Peyer's patch (tissue), 4 donors: ENCODE results near the gene NCF2.

Experiments
- POLR2A ChIP-seq, 2 donors: fragments of 450-650 bp; IDR thresholded peaks; one replicate each; pipeline ENCODE4 v1.5.1; 2017; ENCODE audit warnings: antibody characterized with exemption in 2 of 2, mild to moderate bottlenecking in 2 of 2, moderate library complexity in 2 of 2
- TF ChIP-seq, protein P1 (sequence below), 6 experiments: fragments of 450-650 bp in 4 of 6; fragments of 200-600 bp in 2 of 6; sonication (generic) in 1 of 6; IDR thresholded peaks; one replicate each; pipeline ENCODE4 v1.5.1; 2017 to 2019; ENCODE audit warnings: antibody characterized with exemption in 6 of 6, mild to moderate bottlenecking in 3 of 6, moderate library complexity in 1 of 6

DNA sequence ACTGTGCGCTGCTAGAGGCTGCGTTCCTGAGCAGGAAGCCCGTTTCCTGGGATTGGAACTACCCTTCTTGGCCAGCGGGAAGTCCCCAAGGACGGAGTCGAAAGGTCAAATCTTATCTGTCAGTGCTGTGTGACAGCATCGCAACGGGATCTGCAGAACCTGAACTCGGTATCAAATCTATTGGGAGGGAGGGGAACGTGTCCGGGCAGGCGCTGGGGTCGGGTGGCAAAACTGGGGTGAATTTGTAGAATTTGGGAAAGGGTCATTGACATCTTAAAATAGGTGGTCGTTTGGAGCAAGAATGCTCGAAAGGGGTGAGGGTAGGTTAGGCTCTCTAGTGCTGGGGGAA is 46.0 kb upstream of the NCF2 start:
- TF ChIP-seq, protein P1, sequence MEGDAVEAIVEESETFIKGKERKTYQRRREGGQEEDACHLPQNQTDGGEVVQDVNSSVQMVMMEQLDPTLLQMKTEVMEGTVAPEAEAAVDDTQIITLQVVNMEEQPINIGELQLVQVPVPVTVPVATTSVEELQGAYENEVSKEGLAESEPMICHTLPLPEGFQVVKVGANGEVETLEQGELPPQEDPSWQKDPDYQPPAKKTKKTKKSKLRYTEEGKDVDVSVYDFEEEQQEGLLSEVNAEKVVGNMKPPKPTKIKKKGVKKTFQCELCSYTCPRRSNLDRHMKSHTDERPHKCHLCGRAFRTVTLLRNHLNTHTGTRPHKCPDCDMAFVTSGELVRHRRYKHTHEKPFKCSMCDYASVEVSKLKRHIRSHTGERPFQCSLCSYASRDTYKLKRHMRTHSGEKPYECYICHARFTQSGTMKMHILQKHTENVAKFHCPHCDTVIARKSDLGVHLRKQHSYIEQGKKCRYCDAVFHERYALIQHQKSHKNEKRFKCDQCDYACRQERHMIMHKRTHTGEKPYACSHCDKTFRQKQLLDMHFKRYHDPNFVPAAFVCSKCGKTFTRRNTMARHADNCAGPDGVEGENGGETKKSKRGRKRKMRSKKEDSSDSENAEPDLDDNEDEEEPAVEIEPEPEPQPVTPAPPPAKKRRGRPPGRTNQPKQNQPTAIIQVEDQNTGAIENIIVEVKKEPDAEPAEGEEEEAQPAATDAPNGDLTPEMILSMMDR (IDR thresholded peaks at IDR 0.05), result peak in 1 of 6 experiments; percentile 4
- peak in 1 of 2 donors; percentile 11 for TF ChIP-seq POLR2A (IDR thresholded peaks at IDR 0.05)
